Prostate gland (tissue), 2 donors: ENCODE results near the gene RPS14. TPM values are rescaled to one million over a fixed set of nuclear protein-coding genes. Genes with fewer than 3 reads are reported as not detected.

Source experiments
- DNase-seq: peaks from one replicate; pipeline ENCODE4 v3.0.0-alpha.2; 2019; ENCODE audit warnings: low spot score
- H3K27ac ChIP-seq, 2 donors: fragments of 200-600 bp; sonication (generic); 2 replicates each; pipeline ENCODE4 v1.5.1; 2017 to 2019
- H3K27me3 ChIP-seq: fragments of 200-600 bp; sonication (generic); replicated peaks from 2 replicates; pipeline ENCODE4 v1.5.1; 2019; ENCODE audit not compliant: insufficient read depth
- H3K36me3 ChIP-seq, 2 donors: fragments of 200-600 bp; sonication (generic); 1 replicate in 1 of 2; 2 replicates in 1 of 2; pipeline versions ENCODE4 v1.5.1 to v1.8.1; 2017 to 2019
- H3K4me1 ChIP-seq: fragments of 200-600 bp; sonication (generic); replicated peaks from 2 replicates; pipeline ENCODE4 v1.5.1; 2019
- H3K4me3 ChIP-seq, 2 donors: fragments of 200-600 bp; sonication (generic); 2 replicates each; pipeline ENCODE4 v1.5.1; 2017 to 2019
- H3K9me3 ChIP-seq: fragments of 200-600 bp; sonication (generic); 2 replicates; pipeline ENCODE4 v1.5.1; 2017
- CTCF ChIP-seq, 4 experiments: fragments of 200-600 bp in 2 of 4; fragments of 450-650 bp in 2 of 4; sonication (generic) in 2 of 4; IDR thresholded peaks; 1 replicate in 3 of 4; 2 replicates in 1 of 4; pipeline ENCODE4 v1.5.1; 2016 to 2019; ENCODE audit warnings: antibody characterized with exemption in 4 of 4, mild to moderate bottlenecking in 2 of 4, moderate library complexity in 2 of 4
- POLR2A ChIP-seq: fragments of 450-650 bp; IDR thresholded peaks from one replicate; pipeline ENCODE4 v1.6.1; 2016; ENCODE audit warnings: antibody characterized with exemption, mild to moderate bottlenecking
- POLR2AphosphoS5 ChIP-seq: sonication (generic); formaldehyde crosslinking; IDR thresholded peaks from one replicate; pipeline ENCODE4 v1.6.1; 2017; ENCODE audit warnings: antibody characterized with exemption
- WGBS: methylation state at CpG from one replicate; pipeline ENCODE4 v1.1.5; 2018; 5-methylcytosine and 5-hydroxymethylcytosine counted together
- intact Hi-C: fragments of 100-400 bp; cut with DNase I; formaldehyde crosslinking; loops from one replicate; pipeline ENCODE4 v1.14.2; 2022
- total RNA-seq, 2 donors: library from RNA; depleted of rRNA; stranded (reverse); fragments of >200 nt; gene quantifications; one replicate each; pipeline ENCODE4 v1.1.0, GENCODE V29; 2016

Gene RPS14
- total RNA-seq, 2 donors from 2014 or later = 1,708 to 3,672 TPM

DNA sequence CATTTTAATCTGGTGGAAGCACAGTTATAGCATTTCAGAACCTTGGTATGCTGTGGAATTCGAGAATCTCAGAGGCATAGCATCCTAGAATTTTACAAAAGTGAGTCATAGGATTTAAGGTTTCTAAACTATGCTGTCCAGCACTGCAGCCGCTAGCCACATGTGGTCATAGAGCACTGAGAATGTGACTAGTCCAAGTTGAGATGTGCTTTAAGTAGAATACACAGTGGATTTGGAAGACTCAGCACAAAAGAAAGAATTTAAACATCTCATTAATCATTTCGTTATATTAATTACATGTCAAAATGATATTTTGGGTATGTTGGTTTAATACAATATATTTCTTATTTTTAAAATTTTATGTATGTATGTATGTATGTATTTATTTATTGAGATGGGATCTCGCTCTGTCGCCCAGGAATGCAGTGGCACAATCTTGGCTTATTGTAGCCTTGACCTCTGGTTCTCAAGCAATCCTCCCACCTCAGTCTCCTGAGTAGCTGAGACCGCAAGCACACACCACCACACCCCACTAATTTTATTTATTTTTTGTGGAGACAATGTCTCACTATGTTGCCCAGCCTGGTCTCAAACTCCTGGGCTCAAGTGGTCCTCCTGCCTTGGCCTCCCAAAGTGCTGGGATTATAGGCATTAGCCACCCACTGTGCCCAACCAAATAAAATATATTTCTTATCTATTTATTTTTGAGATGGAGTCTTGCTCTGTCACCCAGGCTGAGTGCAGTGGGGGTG, 20.4 kb upstream of the RPS14 start:
- 75% methylated on average over 6 of the region's 6 CpGs for WGBS
- H3K4me1 ChIP-seq = no peaks in the 10 kb centered on the region
- no peaks in the 10 kb centered on the region for H3K36me3 ChIP-seq
- H3K27ac ChIP-seq = no peak overlapping the region
- H3K9me3 ChIP-seq = no peaks in the 10 kb centered on the region
- no peak overlapping the region for H3K4me3 ChIP-seq
- no peak for DNase-seq
- intact Hi-C loops = loop anchor here (10.0 kb wide), 1 partner anchor 375 kb away; the partner anchor contains the start of gene IRGM
- TF ChIP-seq POLR2AphosphoS5 (no peak), POLR2A (no peak), CTCF (IDR thresholded peaks at IDR 0.05) (no peak)
- H3K27me3 ChIP-seq = no peaks in the 10 kb centered on the region

DNA sequence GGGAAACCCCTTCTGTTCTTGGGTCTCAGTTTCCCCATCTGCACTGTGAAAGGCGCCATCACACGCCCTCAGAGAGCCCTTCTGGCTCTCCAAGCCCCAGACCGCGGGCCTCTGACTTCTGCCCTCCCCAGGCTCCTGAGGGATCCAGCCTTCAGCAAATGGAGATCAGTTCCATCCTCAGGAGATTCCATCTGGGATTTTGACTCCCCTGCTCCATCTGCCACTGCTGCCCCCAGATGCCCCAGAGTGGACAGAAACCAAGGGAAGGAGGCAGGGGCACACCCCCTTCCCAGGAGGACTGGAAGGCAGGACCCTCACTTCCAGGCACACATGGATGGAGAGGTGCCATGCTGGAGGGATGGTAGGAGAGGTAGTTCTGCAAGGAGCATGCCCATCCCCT, 18.7 kb upstream of the RPS14 start:
- intact Hi-C loops = loop anchor here (10.0 kb wide), 1 partner anchor 377 kb away; the partner anchor contains the start of gene IRGM
- H3K4me1 ChIP-seq = no peaks in the 10 kb centered on the region
- no peak for DNase-seq
- TF ChIP-seq POLR2A (no peak), CTCF (IDR thresholded peaks at IDR 0.05) (no peak), POLR2AphosphoS5 (no peak)
- no peaks in the 10 kb centered on the region for H3K36me3 ChIP-seq
- H3K9me3 ChIP-seq = no peaks in the 10 kb centered on the region
- no peaks in the 10 kb centered on the region for H3K27me3 ChIP-seq
- no peak overlapping the region for H3K4me3 ChIP-seq
- H3K27ac ChIP-seq = no peak overlapping the region
- WGBS = 97% methylated on average over 4 of the region's 4 CpGs

GRCh38 chr5:150465927-150466326, 16.4 kb upstream of the RPS14 start:
- Histone ChIP-seq H3K9me3 (no peaks in the 10 kb centered on the region), H3K36me3 (no peaks in the 10 kb centered on the region), H3K27me3 (no peaks in the 10 kb centered on the region), H3K27ac (peak overlapping the region in 1 of 2 donors; percentile 9), H3K4me3 (no peak overlapping the region), H3K4me1 (no peaks in the 10 kb centered on the region)
- DNase-seq = no peak
- intact Hi-C loops = loop anchor here (10.0 kb wide), 1 partner anchor 379 kb away; the partner anchor contains the start of gene IRGM
- TF ChIP-seq POLR2AphosphoS5 = no peak
- TF ChIP-seq POLR2A = no peak
- TF ChIP-seq CTCF (IDR thresholded peaks at IDR 0.05) = no peak
- WGBS = 72% methylated on average over 7 of the region's 8 CpGs

- no peaks in the 10 kb centered on the region for H3K4me1 ChIP-seq
- 38% methylated on average over 6 of the region's 6 CpGs for WGBS
- intact Hi-C loops = loop anchor here (5.0 to 10.0 kb wide), 3 partner anchors 58 to 380 kb away; partner anchors contain the start of gene IRGM
- H3K36me3 ChIP-seq = no peaks in the 10 kb centered on the region
- TF ChIP-seq POLR2A (no peak), POLR2AphosphoS5 (peak; percentile 7)
- no peaks in the 10 kb centered on the region for H3K27me3 ChIP-seq
- peak overlapping the region in 1 of 2 donors; percentile 23 for H3K27ac ChIP-seq
- no peaks in the 10 kb centered on the region for H3K9me3 ChIP-seq
- DNase-seq = no peak
- H3K4me3 ChIP-seq = no peak overlapping the region
Observed at GRCh38 chr5:150464554-150465012, 15.0 kb upstream of the RPS14 start.

- intact Hi-C loops = loop anchor here (5.0 to 10.0 kb wide), 3 partner anchors 61 to 384 kb away; partner anchors contain the start of gene IRGM
- 41% methylated on average over 2 of the region's 2 CpGs for WGBS
- no peak overlapping the region for H3K27ac ChIP-seq
Observed at GRCh38 chr5:150461231-150461630, 11.7 kb upstream of the RPS14 start.

More at GRCh38 chr5:150461231-150461630, 11.7 kb upstream of the RPS14 start:
- no peaks in the 10 kb centered on the region for H3K36me3 ChIP-seq
- H3K4me1 ChIP-seq = no peaks in the 10 kb centered on the region
- TF ChIP-seq POLR2AphosphoS5 (no peak), CTCF (IDR thresholded peaks at IDR 0.05) (no peak), POLR2A (no peak)
- no peaks in the 10 kb centered on the region for H3K9me3 ChIP-seq
- H3K27me3 ChIP-seq = no peaks in the 10 kb centered on the region
- DNase-seq = no peak
- H3K4me3 ChIP-seq = no peak overlapping the region
